Measurements from ENCODE around the gene FAM156A. TPM values are rescaled to one million over a fixed set of nuclear protein-coding genes. Genes with fewer than 3 reads are reported as not detected.
"Not testable (repeated sequence)": the region's sequence is repeated elsewhere in the genome, so short reads cannot be mapped to it uniquely, and the experiment has no call there.

Gene FAM156A
- total RNA-seq, 1 donor from 2014 or later = 22.1 TPM

DNA sequence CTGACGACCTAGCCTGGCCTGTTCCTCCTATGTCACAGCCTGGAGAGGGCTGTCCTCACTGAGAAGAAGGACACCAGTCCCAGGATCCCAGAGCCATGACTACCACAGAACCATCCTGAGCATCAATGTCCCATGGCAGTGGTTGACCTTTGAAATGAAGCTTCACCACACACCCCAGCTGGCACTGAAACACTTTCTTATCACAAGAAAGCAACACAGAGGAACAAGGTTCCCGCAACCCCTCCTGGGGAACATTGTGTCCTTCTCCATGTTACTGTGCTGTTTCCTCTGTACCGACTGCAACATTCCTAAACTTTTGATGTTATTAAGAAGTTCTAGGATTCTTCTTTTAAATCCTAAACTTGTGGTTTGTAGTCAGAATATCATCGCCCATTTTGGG lies 21.2 kb upstream of the FAM156A start:
- Mint-ChIP-seq H3K4me1 (ENCODE audit: low read depth, unreplicated experiment) (peaks cover 10% of the 10 kb centered on the region), H3K27me3 (ENCODE audit: unreplicated experiment) (peaks cover 2% of the 10 kb centered on the region), H3K36me3 (ENCODE audit: unreplicated experiment) (no peaks in the 10 kb centered on the region), H3K9me3 (ENCODE audit: unreplicated experiment) (peaks cover 7% of the 10 kb centered on the region), H3K4me3 (ENCODE audit: unreplicated experiment) (no peak overlapping the region), H3K27ac (ENCODE audit: unreplicated experiment) (no peak overlapping the region)
- no peak for DNase-seq
- TF ChIP-seq, protein P1, sequence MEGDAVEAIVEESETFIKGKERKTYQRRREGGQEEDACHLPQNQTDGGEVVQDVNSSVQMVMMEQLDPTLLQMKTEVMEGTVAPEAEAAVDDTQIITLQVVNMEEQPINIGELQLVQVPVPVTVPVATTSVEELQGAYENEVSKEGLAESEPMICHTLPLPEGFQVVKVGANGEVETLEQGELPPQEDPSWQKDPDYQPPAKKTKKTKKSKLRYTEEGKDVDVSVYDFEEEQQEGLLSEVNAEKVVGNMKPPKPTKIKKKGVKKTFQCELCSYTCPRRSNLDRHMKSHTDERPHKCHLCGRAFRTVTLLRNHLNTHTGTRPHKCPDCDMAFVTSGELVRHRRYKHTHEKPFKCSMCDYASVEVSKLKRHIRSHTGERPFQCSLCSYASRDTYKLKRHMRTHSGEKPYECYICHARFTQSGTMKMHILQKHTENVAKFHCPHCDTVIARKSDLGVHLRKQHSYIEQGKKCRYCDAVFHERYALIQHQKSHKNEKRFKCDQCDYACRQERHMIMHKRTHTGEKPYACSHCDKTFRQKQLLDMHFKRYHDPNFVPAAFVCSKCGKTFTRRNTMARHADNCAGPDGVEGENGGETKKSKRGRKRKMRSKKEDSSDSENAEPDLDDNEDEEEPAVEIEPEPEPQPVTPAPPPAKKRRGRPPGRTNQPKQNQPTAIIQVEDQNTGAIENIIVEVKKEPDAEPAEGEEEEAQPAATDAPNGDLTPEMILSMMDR (IDR thresholded peaks at IDR 0.05; ENCODE audit: partially characterized antibody, unreplicated experiment) = no peak

DNA sequence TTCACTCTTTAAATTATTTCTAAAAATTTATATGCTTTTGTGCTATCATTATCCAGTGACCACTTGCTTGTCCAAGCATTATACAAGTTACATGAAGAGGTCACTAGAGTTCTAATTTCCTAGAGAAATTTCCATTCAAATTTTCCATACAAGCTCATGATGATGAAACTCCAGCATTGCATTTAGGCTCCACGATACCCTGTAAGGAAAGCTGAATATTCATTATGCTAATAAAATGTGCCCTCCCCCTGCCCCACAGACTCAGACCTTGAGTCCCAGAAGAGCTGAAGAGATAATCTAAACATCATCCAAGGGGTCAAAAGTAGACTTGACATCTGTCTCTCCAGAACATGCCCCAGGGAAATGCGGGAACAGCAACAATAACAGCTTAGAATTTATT lies 19.6 kb upstream of the FAM156A start:
- no peaks in the 10 kb centered on the region for H3K36me3 Mint-ChIP-seq (ENCODE audit: unreplicated experiment)
- TF ChIP-seq, protein P1 (IDR thresholded peaks at IDR 0.05; ENCODE audit: partially characterized antibody, unreplicated experiment) = no peak
- peak overlapping the region; percentile 28 for H3K4me3 Mint-ChIP-seq (ENCODE audit: unreplicated experiment)
- peaks cover 5% of the 10 kb centered on the region for H3K4me1 Mint-ChIP-seq (ENCODE audit: low read depth, unreplicated experiment)
- peaks cover 7% of the 10 kb centered on the region for H3K9me3 Mint-ChIP-seq (ENCODE audit: unreplicated experiment)
- no peak overlapping the region for H3K27ac Mint-ChIP-seq (ENCODE audit: unreplicated experiment)
- no peaks in the 10 kb centered on the region for H3K27me3 Mint-ChIP-seq (ENCODE audit: unreplicated experiment)
- no peak for DNase-seq

DNA sequence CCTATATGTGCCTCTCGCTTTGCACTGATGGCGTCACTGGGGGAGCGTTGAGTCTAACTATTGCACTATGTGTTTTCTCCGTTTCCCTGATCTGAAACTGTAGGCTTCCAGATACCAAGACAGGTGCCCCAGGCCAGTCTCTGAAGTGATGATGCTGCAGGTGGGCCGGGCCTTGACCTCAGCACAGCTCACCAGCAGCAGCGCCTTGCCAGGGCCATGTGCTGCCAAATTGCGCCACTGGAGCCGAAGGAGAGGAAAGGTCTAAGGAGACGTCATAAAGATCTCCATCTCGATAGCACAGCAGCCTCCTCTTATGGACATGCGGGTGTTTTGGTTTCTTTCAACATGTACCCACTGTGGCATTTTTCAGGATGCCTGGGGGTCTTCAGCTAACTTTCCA lies 17.3 kb upstream of the FAM156A start:
- not testable (repeated sequence) for H3K27me3 Mint-ChIP-seq (ENCODE audit: unreplicated experiment); H3K9me3 Mint-ChIP-seq (ENCODE audit: unreplicated experiment); H3K27ac Mint-ChIP-seq (ENCODE audit: unreplicated experiment); H3K4me3 Mint-ChIP-seq (ENCODE audit: unreplicated experiment); DNase-seq; H3K4me1 Mint-ChIP-seq (ENCODE audit: low read depth, unreplicated experiment); H3K36me3 Mint-ChIP-seq (ENCODE audit: unreplicated experiment)

DNA sequence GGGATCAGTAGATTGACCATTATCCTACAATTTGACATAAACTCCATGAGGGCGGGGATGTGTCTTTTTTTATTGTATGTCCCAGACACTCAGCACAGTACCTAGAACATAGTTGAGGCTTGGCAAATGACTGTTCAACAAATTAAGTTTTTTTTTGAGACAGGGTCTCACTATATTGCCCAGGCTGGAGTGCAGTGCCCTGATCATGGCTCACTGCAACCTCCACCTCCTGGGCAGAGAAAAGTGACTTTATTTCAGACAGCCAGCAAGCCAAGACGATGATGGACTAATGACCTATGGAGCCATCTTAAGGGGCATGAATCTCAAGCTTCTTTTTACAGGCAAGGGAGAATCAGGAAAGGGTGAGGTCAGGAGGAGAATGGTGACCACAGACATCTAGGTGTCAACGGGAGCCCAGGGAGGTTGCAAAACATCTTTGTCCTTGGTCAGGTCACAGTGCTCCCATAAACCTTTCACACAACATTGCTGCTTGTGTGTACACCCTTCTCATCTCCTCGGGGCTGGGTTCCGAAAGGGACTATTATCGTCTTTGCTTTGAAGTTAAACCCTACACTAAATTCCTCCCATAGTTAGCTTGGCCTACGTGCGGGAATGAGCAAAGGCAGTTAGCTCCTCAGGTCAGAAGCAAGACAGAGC lies 16.1 kb upstream of the FAM156A start:
- not testable (repeated sequence) for H3K27me3 Mint-ChIP-seq (ENCODE audit: unreplicated experiment); H3K36me3 Mint-ChIP-seq (ENCODE audit: unreplicated experiment); H3K27ac Mint-ChIP-seq (ENCODE audit: unreplicated experiment); H3K4me1 Mint-ChIP-seq (ENCODE audit: low read depth, unreplicated experiment); H3K4me3 Mint-ChIP-seq (ENCODE audit: unreplicated experiment); H3K9me3 Mint-ChIP-seq (ENCODE audit: unreplicated experiment); DNase-seq

DNA sequence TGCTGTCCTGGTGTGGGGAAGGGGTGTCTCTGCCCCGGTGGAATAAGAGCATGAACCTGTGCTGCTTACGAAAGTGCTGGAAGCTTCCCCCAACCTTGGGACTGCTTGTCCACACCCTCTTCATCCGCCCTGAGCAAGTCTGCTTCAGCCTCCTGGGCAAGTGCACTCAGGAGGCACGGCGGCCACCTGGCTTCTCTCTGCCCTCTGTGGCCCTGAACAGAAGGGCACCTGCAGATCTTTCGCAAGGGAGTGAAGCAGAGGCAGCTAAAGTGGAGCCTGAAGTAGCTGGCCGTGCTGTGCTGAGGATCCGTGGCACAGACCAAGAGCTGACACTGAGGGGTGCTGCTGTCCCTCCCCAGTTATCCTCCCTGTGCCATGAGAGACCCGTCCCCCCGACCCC lies 9.6 kb upstream of the FAM156A start:
- not testable (repeated sequence) for H3K27ac Mint-ChIP-seq (ENCODE audit: unreplicated experiment); H3K4me1 Mint-ChIP-seq (ENCODE audit: low read depth, unreplicated experiment); H3K4me3 Mint-ChIP-seq (ENCODE audit: unreplicated experiment); H3K27me3 Mint-ChIP-seq (ENCODE audit: unreplicated experiment); H3K36me3 Mint-ChIP-seq (ENCODE audit: unreplicated experiment); DNase-seq; H3K9me3 Mint-ChIP-seq (ENCODE audit: unreplicated experiment)

DNA sequence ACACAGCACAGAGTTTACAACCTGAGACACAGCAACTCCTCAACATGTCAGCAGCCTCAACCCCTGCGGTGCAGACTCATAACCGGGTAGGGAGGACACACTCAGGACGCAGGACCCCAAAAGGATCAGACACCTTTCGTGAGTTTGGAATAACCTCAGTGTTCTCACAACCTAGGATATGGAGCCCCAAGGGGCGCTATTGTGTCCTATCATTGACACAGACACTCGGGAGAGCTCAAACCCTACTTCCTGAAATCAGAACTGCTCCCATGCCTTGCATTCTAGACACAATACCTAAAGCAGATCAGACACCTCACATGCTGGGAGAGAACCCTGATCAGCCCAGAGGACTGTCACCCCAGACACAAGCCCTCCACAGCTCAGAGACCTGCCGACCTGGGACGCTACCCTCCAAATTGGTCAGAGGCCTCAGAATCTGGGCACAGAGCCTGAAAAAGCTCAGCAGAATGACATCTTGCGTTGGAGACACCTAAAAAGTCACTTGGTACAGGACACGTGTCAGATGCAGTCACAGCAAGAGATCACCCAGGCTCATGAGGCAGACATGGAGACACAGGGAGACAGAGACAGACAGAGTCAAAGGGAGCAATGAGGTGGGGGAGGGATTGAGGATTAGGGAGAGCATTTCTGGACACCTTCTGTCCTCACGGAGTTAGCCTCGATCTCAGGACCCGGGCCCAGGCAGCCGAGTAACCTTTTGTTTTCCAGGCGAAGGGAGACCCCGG lies 8.8 kb upstream of the FAM156A start:
- not testable (repeated sequence) for H3K36me3 Mint-ChIP-seq (ENCODE audit: unreplicated experiment); H3K4me3 Mint-ChIP-seq (ENCODE audit: unreplicated experiment); DNase-seq; H3K27me3 Mint-ChIP-seq (ENCODE audit: unreplicated experiment); H3K27ac Mint-ChIP-seq (ENCODE audit: unreplicated experiment); H3K4me1 Mint-ChIP-seq (ENCODE audit: low read depth, unreplicated experiment); H3K9me3 Mint-ChIP-seq (ENCODE audit: unreplicated experiment)

DNA sequence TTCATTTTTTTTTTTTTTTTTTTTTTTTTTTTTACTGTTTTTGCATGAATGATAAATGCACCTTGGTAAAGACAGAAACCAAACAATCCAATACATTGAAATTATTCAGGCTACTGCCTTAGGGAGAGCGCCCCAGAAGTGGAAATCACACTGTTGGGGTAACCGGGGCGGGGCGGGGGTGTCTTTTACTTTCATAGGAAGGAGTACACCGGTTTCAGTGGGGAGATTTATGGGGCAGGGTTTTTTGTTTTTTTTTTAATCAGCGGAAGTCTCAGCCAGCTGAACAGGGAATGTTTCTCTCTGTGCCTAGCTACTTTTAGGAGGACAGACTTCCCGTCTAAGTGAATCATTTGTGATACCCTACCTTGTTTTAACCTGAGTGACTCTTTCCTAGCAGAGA lies 643 bp upstream of the FAM156A start:
- H3K4me1 Mint-ChIP-seq (ENCODE audit: low read depth, unreplicated experiment); H3K9me3 Mint-ChIP-seq (ENCODE audit: unreplicated experiment); H3K36me3 Mint-ChIP-seq (ENCODE audit: unreplicated experiment); H3K27ac Mint-ChIP-seq (ENCODE audit: unreplicated experiment); H3K27me3 Mint-ChIP-seq (ENCODE audit: unreplicated experiment); DNase-seq; H3K4me3 Mint-ChIP-seq (ENCODE audit: unreplicated experiment): not testable (repeated sequence)

DNA sequence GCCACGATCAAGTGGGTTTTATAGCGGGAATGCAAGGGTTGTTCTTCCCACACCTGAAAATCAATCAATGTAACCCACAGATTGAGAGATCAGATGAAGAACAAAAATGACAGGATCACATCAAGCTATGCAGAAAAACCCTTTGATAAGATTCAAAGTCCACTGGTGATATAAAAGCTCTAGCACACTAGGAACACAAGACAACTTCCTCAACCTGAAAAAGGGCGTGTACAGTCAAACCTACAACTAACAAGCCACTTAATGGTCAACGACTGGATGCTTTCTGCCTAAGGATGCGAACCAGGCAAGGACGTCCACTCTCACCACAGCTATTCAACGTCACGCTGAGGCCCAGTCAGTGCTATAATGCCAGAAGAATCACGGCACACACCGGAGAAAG lies 8.4 kb downstream of the FAM156A start:
- not testable (repeated sequence) for H3K4me3 Mint-ChIP-seq (ENCODE audit: unreplicated experiment); H3K27ac Mint-ChIP-seq (ENCODE audit: unreplicated experiment); H3K4me1 Mint-ChIP-seq (ENCODE audit: low read depth, unreplicated experiment); H3K9me3 Mint-ChIP-seq (ENCODE audit: unreplicated experiment); H3K36me3 Mint-ChIP-seq (ENCODE audit: unreplicated experiment); DNase-seq; H3K27me3 Mint-ChIP-seq (ENCODE audit: unreplicated experiment)

DNA sequence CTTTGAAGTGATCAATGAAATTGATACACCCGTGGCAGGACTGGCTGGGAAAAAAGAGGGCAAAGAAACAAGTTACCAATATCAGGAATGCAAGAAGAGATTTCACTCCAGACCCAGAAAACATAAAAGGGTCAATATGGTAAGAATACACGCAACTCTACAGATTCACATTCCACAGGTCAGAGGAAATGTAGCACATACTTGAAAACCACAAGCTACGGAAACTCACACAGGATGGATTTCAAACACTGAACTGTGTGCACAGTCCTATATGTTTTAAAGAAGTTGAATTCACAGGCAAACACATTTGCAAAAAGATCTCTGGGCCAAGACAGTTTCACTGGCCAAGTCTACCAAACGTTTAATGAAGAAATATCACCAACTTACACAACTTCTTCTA lies 9.0 kb downstream of the FAM156A start:
- not testable (repeated sequence) for H3K27me3 Mint-ChIP-seq (ENCODE audit: unreplicated experiment); DNase-seq; H3K36me3 Mint-ChIP-seq (ENCODE audit: unreplicated experiment); H3K27ac Mint-ChIP-seq (ENCODE audit: unreplicated experiment); H3K9me3 Mint-ChIP-seq (ENCODE audit: unreplicated experiment); H3K4me3 Mint-ChIP-seq (ENCODE audit: unreplicated experiment); H3K4me1 Mint-ChIP-seq (ENCODE audit: low read depth, unreplicated experiment)

DNA sequence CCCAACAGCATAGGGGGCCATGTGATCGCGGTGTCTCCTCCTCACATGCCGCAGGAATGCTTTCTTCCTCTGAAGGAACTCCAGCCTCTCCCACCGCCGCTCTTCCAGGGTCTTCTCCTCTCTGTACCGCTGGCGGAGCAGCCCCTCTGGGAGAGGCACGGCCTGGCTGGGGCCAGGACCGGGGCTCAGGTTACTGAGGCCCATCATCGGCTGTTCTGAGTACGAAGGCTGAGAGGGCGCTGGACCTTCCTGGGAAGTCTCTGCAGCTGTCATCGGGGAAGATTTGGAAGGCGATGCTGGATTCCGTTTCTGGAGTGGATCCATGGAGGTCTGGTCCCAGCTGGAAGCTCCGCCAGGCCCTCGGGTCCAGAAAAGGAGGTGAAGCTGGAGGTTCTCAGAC lies 10.1 kb downstream of the FAM156A start:
- not testable (repeated sequence) for H3K36me3 Mint-ChIP-seq (ENCODE audit: unreplicated experiment); H3K27me3 Mint-ChIP-seq (ENCODE audit: unreplicated experiment); DNase-seq; H3K9me3 Mint-ChIP-seq (ENCODE audit: unreplicated experiment); H3K27ac Mint-ChIP-seq (ENCODE audit: unreplicated experiment); H3K4me1 Mint-ChIP-seq (ENCODE audit: low read depth, unreplicated experiment); H3K4me3 Mint-ChIP-seq (ENCODE audit: unreplicated experiment)
